ENCODE data around the gene DISC1. TPM values are rescaled to one million over a fixed set of nuclear protein-coding genes. Genes with fewer than 3 reads are reported as not detected.

DISC1 gene
- total RNA-seq, 1 experiment from 2014 or later, result 1.8 TPM

DNA sequence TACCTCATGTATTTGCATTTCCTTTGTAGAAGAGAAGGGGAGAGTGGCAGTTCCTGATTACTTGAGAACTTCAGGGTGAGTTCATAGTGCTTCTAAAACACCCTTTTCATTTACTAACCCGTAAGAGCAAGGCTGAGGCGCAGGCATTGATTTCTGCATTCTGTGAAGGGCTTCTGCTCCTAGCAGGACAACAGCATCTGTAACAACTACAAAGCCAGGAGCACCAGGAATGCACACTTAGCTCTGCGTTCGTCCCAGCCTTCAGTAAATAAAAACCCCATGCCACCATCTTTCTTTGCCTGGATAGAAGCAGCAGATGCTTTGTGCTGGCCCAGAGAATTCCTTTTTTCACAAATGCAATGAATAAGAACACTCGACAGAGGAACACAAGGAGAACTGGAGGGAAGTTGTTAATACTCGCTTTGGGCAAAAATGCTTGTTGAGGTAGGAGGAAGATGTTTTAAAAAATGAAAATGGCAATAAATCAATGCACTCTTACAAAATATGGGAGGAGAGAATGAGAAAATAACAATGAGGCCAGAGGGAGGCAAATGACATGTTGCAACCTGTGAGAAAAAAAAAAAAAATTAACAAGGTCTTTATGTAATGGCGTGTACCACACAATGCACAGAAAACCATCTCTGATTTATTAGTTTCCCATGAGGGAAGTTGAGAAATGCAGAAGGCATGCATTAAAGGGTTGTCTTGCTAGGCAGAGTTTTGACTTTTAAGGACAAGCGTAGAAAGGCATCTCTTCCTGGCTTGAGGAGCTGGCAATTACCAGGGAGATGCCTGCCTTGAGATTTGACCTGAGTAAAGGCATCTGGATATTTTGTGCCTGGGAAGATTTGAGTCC, 418.8 kb downstream of the DISC1 start:
- no TSS peak for BruUV-seq (replicated peaks)
- Histone ChIP-seq H3K4me3 (replicated peaks in 1 of 2; ENCODE audit: low read depth in 1 of 2, low read length in 2 of 2) (no peak overlapping the region), H4K20me1 (ENCODE audit: insufficient read depth) (no peaks in the 10 kb centered on the region), H3K27ac (ENCODE audit: low read depth, low read length) (no peak overlapping the region), H3K36me3 (ENCODE audit: control insufficient read depth in 1 of 2, insufficient read depth in 2 of 2, low read length in 2 of 2) (no peaks in the 10 kb centered on the region), H3K9me3 (ENCODE audit: control insufficient read depth in 1 of 2, insufficient read depth in 1 of 2, low read depth in 1 of 2, low read length in 2 of 2) (no peaks in the 10 kb centered on the region), H3K4me1 (ENCODE audit: control insufficient read depth in 1 of 2, insufficient read depth in 2 of 2, low read length in 2 of 2) (no peaks in the 10 kb centered on the region), H3K79me2 (ENCODE audit: insufficient read depth, low read length) (no peaks in the 10 kb centered on the region), H2AFZ (ENCODE audit: low read depth, low read length, poor library complexity, severe bottlenecking) (no peak overlapping the region), H3K4me2 (ENCODE audit: low read length) (no peak overlapping the region), H3K9me2 (ENCODE audit: insufficient read depth) (no peaks in the 10 kb centered on the region), H3K27me3 (ENCODE audit: insufficient read depth, low read length) (peaks cover 6% of the 10 kb centered on the region), H3K9ac (ENCODE audit: low read length) (no peak overlapping the region)
- no peak for ATAC-seq
- no peak for DNase-seq (ENCODE audit: low read depth, low spot score)
- TF ChIP-seq EZH2phosphoT487 (IDR thresholded peaks at IDR 0.05; ENCODE audit: borderline replicate concordance), result no peak
- no peak for TF ChIP-seq ATF3 (IDR thresholded peaks at IDR 0.05)
- no peak for TF ChIP-seq EZH2 (IDR thresholded peaks at IDR 0.05)
- ChIA-PET POLR2A (no interaction called here), RAD21 (ENCODE audit: low non-redundant PET in 1 of 2, low total read pairs in 2 of 2, uncharacterized antibody in 2 of 2, unreplicated experiment in 2 of 2) (no interaction called here), CTCF (no interaction called here)
- intact Hi-C loops (cut with micrococcal nuclease), result loop anchor here (5.0 kb wide), 2 partner anchors 582 to 1103 kb away; no protein-coding TSS in a partner anchor

GRCh38 chr1:232046451-232047306, 420.1 kb downstream of the DISC1 start:
- Histone ChIP-seq H3K9me2 (ENCODE audit: insufficient read depth) (no peaks in the 10 kb centered on the region), H3K4me1 (ENCODE audit: control insufficient read depth in 1 of 2, insufficient read depth in 2 of 2, low read length in 2 of 2) (no peaks in the 10 kb centered on the region), H4K20me1 (ENCODE audit: insufficient read depth) (no peaks in the 10 kb centered on the region), H2AFZ (ENCODE audit: low read depth, low read length, poor library complexity, severe bottlenecking) (no peak overlapping the region), H3K36me3 (ENCODE audit: control insufficient read depth in 1 of 2, insufficient read depth in 2 of 2, low read length in 2 of 2) (no peaks in the 10 kb centered on the region), H3K79me2 (ENCODE audit: insufficient read depth, low read length) (no peaks in the 10 kb centered on the region), H3K4me2 (ENCODE audit: low read length) (no peak overlapping the region), H3K27me3 (ENCODE audit: insufficient read depth, low read length) (peaks cover 12% of the 10 kb centered on the region), H3K9ac (ENCODE audit: low read length) (no peak overlapping the region), H3K27ac (ENCODE audit: low read depth, low read length) (no peak overlapping the region), H3K9me3 (ENCODE audit: control insufficient read depth in 1 of 2, insufficient read depth in 1 of 2, low read depth in 1 of 2, low read length in 2 of 2) (no peaks in the 10 kb centered on the region), H3K4me3 (replicated peaks in 1 of 2; ENCODE audit: low read depth in 1 of 2, low read length in 2 of 2) (no peak overlapping the region)
- no peak for DNase-seq (ENCODE audit: low read depth, low spot score)
- no TSS peak for BruUV-seq (replicated peaks)
- intact Hi-C loops (cut with micrococcal nuclease), result loop anchor here (5.0 kb wide), 2 partner anchors 581 to 1104 kb away; no protein-coding TSS in a partner anchor
- no peak for ATAC-seq
- ChIA-PET RAD21 (ENCODE audit: low non-redundant PET in 1 of 2, low total read pairs in 2 of 2, uncharacterized antibody in 2 of 2, unreplicated experiment in 2 of 2) (no interaction called here), CTCF (interaction anchor here (1.1 kb wide), 3 partner anchors 180 to 583 kb away, joined by 3 to 6 read pairs (median 3); partner anchors contain the start of gene SIPA1L2), POLR2A (no interaction called here)
- no peak for TF ChIP-seq MAX (IDR thresholded peaks at IDR 0.05)
- TF ChIP-seq SIN3A (IDR thresholded peaks at IDR 0.05; ENCODE audit: low read depth), result 0 out of 2 replicates have a peak, but pooled peaks have one; percentile 24
